Neuronal stem cell (in vitro differentiated cells): ENCODE data around the gene ADD3.

Experiments
- DNase-seq: peaks from one replicate; pipeline ENCODE4 v3.0.0-alpha.2; 2013; ENCODE audit warnings: low spot score
- H2AFZ ChIP-seq: one replicate; pipeline ENCODE4 v1.6.1; 2013; ENCODE audit warnings: mild to moderate bottlenecking, low read length, inconsistent platforms
- H2AK5ac ChIP-seq: 2 replicates; pipeline ENCODE4 v1.6.1; 2013; ENCODE audit warnings: low read depth, mild to moderate bottlenecking, inconsistent platforms, low read length, moderate library complexity, mixed read lengths
- H2BK120ac ChIP-seq: 2 replicates; pipeline ENCODE4 v1.6.1; 2013; ENCODE audit warnings: low read depth, mild to moderate bottlenecking, inconsistent platforms, low read length, moderate library complexity, mixed read lengths
- H2BK12ac ChIP-seq: one replicate; pipeline ENCODE4 v1.6.1; 2013; ENCODE audit warnings: low read length, inconsistent platforms
- H2BK15ac ChIP-seq: 2 replicates; pipeline ENCODE4 v1.6.1; 2013; ENCODE audit warnings: mild to moderate bottlenecking, low read length, inconsistent platforms, mixed read lengths
- H2BK5ac ChIP-seq: one replicate; pipeline ENCODE4 v1.6.1; 2013; ENCODE audit warnings: inconsistent platforms, mild to moderate bottlenecking, low read length, moderate library complexity
- H3K14ac ChIP-seq: one replicate; pipeline ENCODE4 v1.6.1; 2013; ENCODE audit warnings: low read length, inconsistent platforms
- H3K18ac ChIP-seq: 2 replicates; pipeline ENCODE4 v1.6.1; 2013; ENCODE audit warnings: low read length, inconsistent platforms
- H3K23ac ChIP-seq: 2 replicates; pipeline ENCODE4 v1.6.1; 2013; ENCODE audit warnings: low read depth, mild to moderate bottlenecking, mixed read lengths, low read length, inconsistent platforms; ENCODE audit not compliant: poor library complexity
- H3K27ac ChIP-seq: replicated peaks from 3 replicates; pipeline ENCODE4 v1.5.1; 2013; ENCODE audit warnings: low read length, inconsistent platforms
- H3K27me3 ChIP-seq, 3 experiments: 2 replicates each; pipeline ENCODE4 v1.6.1; 2013; ENCODE audit warnings: low read length in 3 of 3, mild to moderate bottlenecking in 2 of 3, inconsistent platforms in 1 of 3, low read depth in 1 of 3, mixed read lengths in 1 of 3, moderate library complexity in 1 of 3; ENCODE audit not compliant: control insufficient read depth in 3 of 3, insufficient read depth in 3 of 3
- H3K36me3 ChIP-seq, 2 donors: replicated peaks in 1 of 2; 2 replicates each; pipeline ENCODE4 v1.6.1; 2013; ENCODE audit warnings: low read length in 2 of 2; ENCODE audit not compliant: control insufficient read depth in 2 of 2, insufficient read depth in 2 of 2
- H3K4ac ChIP-seq: 2 replicates; pipeline ENCODE4 v1.6.1; 2013; ENCODE audit warnings: inconsistent platforms, mild to moderate bottlenecking, low read length, moderate library complexity
- H3K4me1 ChIP-seq, 2 donors: 1 replicate in 1 of 2; 2 replicates in 1 of 2; pipeline ENCODE4 v1.6.1; 2013; ENCODE audit warnings: low read length in 2 of 2, low read depth in 1 of 2; ENCODE audit not compliant: control insufficient read depth in 2 of 2, insufficient read depth in 1 of 2
- H3K4me2 ChIP-seq: one replicate; pipeline ENCODE4 v1.6.1; 2013; ENCODE audit warnings: mild to moderate bottlenecking, low read length, inconsistent platforms; ENCODE audit not compliant: insufficient read depth, poor library complexity, severe bottlenecking
- H3K4me3 ChIP-seq, 2 donors: 2 replicates each; pipeline ENCODE4 v1.5.1; 2013; ENCODE audit warnings: low read length in 2 of 2, mild to moderate bottlenecking in 2 of 2, inconsistent platforms in 1 of 2, moderate library complexity in 1 of 2
- H3K79me1 ChIP-seq: one replicate; pipeline ENCODE4 v1.6.1; 2013; ENCODE audit warnings: low read depth, mild to moderate bottlenecking, inconsistent platforms, low read length, moderate library complexity
- H3K9ac ChIP-seq: one replicate; pipeline ENCODE4 v1.6.1; 2013; ENCODE audit warnings: mild to moderate bottlenecking, low read depth, low read length, inconsistent platforms; ENCODE audit not compliant: poor library complexity
- H3K9me3 ChIP-seq, 2 donors: replicated peaks in 1 of 2; 2 replicates each; pipeline versions ENCODE3 to v1.6.1; 2013; ENCODE audit warnings: low read length in 2 of 2, mild to moderate bottlenecking in 2 of 2, inconsistent platforms in 1 of 2, low read depth in 1 of 2, mixed read lengths in 1 of 2, moderate library complexity in 1 of 2; ENCODE audit not compliant: control insufficient read depth in 2 of 2, insufficient read depth in 1 of 2
- H4K8ac ChIP-seq: one replicate; pipeline ENCODE4 v1.6.1; 2013; ENCODE audit warnings: low read depth, mild to moderate bottlenecking, inconsistent platforms, low read length, moderate library complexity
- H4K91ac ChIP-seq: one replicate; pipeline ENCODE4 v1.6.1; 2013; ENCODE audit warnings: low read length, low read depth, mild to moderate bottlenecking, inconsistent platforms; ENCODE audit not compliant: poor library complexity
- WGBS, 2 donors: extraction: QIAGEN DNeasy Blood & Tissue Kit; methylation state at CpG; one replicate each; pipeline ENCODE4 v1.1.7; 2013; ENCODE audit warnings: missing lambda C conversion rate in 2 of 2, mixed read lengths in 1 of 2; ENCODE audit not compliant: insufficient read length in 2 of 2, insufficient replicate concordance in 1 of 2; ENCODE audit errors: extremely low coverage in 2 of 2; 5-methylcytosine and 5-hydroxymethylcytosine counted together

The ADD3 gene

GRCh38 chr10:110040767-110041478, 33.1 kb downstream of the ADD3 start:
- WGBS, 2 donors: no CpG with 5 or more reads among the region's 9 CpGs
- peaks cover 0 to 2% of the 10 kb centered on the region in 2 donors for H3K9me3 ChIP-seq
- no peak overlapping the region for H3K27ac ChIP-seq
- no peak overlapping the region for H3K23ac ChIP-seq
- H3K4me3 ChIP-seq: no peak overlapping the region
- no peak overlapping the region for H2AK5ac ChIP-seq
- no peak overlapping the region for H3K4ac ChIP-seq
- H3K14ac ChIP-seq: no peak overlapping the region
- H3K4me1 ChIP-seq: peaks cover 0 to 2% of the 10 kb centered on the region in 2 donors
- no peaks in the 10 kb centered on the region for H3K27me3 ChIP-seq
- no peak overlapping the region for H4K8ac ChIP-seq
- no peak overlapping the region for H3K4me2 ChIP-seq
- H3K9ac ChIP-seq: no peak overlapping the region
- H2BK5ac ChIP-seq: no peak overlapping the region
- no peak overlapping the region for H2AFZ ChIP-seq
- no peak overlapping the region for H3K18ac ChIP-seq
- H2BK12ac ChIP-seq: no peak overlapping the region
- H2BK120ac ChIP-seq: no peak overlapping the region
- no peak overlapping the region for H4K91ac ChIP-seq
- no peak for DNase-seq
- H3K36me3 ChIP-seq: no peaks in the 10 kb centered on the region
- peaks cover 2% of the 10 kb centered on the region for H3K79me1 ChIP-seq
- no peak overlapping the region for H2BK15ac ChIP-seq

GRCh38 chr10:110041479-110041829, 33.7 kb downstream of the ADD3 start:
- Histone ChIP-seq H3K9ac (no peak overlapping the region), H3K27me3 (no peaks in the 10 kb centered on the region), H2BK15ac (no peak overlapping the region), H3K27ac (no peak overlapping the region), H3K4me3 (no peak overlapping the region), H3K79me1 (peaks cover 2% of the 10 kb centered on the region), H3K36me3 (no peaks in the 10 kb centered on the region), H2BK120ac (no peak overlapping the region), H4K91ac (no peak overlapping the region), H3K18ac (no peak overlapping the region), H3K14ac (no peak overlapping the region), H3K4me2 (no peak overlapping the region), H4K8ac (no peak overlapping the region), H3K4ac (no peak overlapping the region), H3K4me1 (peaks cover 0 to 2% of the 10 kb centered on the region in 2 donors), H2AFZ (no peak overlapping the region), H3K9me3 (peaks cover 0 to 2% of the 10 kb centered on the region in 2 donors), H2BK12ac (no peak overlapping the region), H3K23ac (no peak overlapping the region), H2AK5ac (no peak overlapping the region), H2BK5ac (no peak overlapping the region)
- no CpG with 5 or more reads among the region's 3 CpGs for WGBS, 2 donors
- no peak for DNase-seq

GRCh38 chr10:110042181-110042580, 34.4 kb downstream of the ADD3 start:
- Histone ChIP-seq H2AFZ (no peak overlapping the region), H3K79me1 (peaks cover 2% of the 10 kb centered on the region), H3K4me1 (peaks cover 0 to 2% of the 10 kb centered on the region in 2 donors), H3K4me2 (no peak overlapping the region), H2BK12ac (no peak overlapping the region), H2BK5ac (no peak overlapping the region), H3K9me3 (peaks cover 0 to 3% of the 10 kb centered on the region in 2 donors), H3K18ac (no peak overlapping the region), H3K27me3 (no peaks in the 10 kb centered on the region), H3K14ac (no peak overlapping the region), H3K36me3 (no peaks in the 10 kb centered on the region), H4K91ac (no peak overlapping the region), H3K4me3 (no peak overlapping the region), H3K4ac (no peak overlapping the region), H3K23ac (no peak overlapping the region), H4K8ac (no peak overlapping the region), H2AK5ac (no peak overlapping the region), H2BK120ac (no peak overlapping the region), H3K27ac (no peak overlapping the region), H3K9ac (no peak overlapping the region), H2BK15ac (no peak overlapping the region)
- no peak for DNase-seq
- WGBS, 2 donors: no CpG with 5 or more reads among the region's 3 CpGs

GRCh38 chr10:110042891-110043290, 35.1 kb downstream of the ADD3 start:
- H2BK12ac ChIP-seq: no peak overlapping the region
- H3K36me3 ChIP-seq: no peaks in the 10 kb centered on the region
- no peak overlapping the region for H3K18ac ChIP-seq
- no peak overlapping the region for H3K4me3 ChIP-seq
- H4K8ac ChIP-seq: no peak overlapping the region
- H3K79me1 ChIP-seq: peaks cover 3% of the 10 kb centered on the region
- H3K4me1 ChIP-seq: peaks cover 0 to 2% of the 10 kb centered on the region in 2 donors
- WGBS, 2 donors: no CpG with 5 or more reads among the region's 4 CpGs
- no peak overlapping the region for H3K9ac ChIP-seq
- H3K9me3 ChIP-seq: peaks cover 0 to 7% of the 10 kb centered on the region in 2 donors
- no peak overlapping the region for H3K14ac ChIP-seq
- no peak overlapping the region for H3K27ac ChIP-seq
- H3K4ac ChIP-seq: no peak overlapping the region
- H3K27me3 ChIP-seq: no peaks in the 10 kb centered on the region
- H2AFZ ChIP-seq: no peak overlapping the region
- H2BK120ac ChIP-seq: no peak overlapping the region
- no peak overlapping the region for H3K23ac ChIP-seq
- no peak overlapping the region for H2AK5ac ChIP-seq
- H4K91ac ChIP-seq: no peak overlapping the region
- DNase-seq: no peak
- no peak overlapping the region for H2BK15ac ChIP-seq
- H3K4me2 ChIP-seq: no peak overlapping the region
- H2BK5ac ChIP-seq: no peak overlapping the region
